Measurements from ENCODE around the gene SPATA20.

Gene SPATA20
- 14.4 to 26.6 (median 17.1) reads per million in 4 experiments for total RNA-seq

- DNase-seq: peak; percentile 75
Measured at GRCh38 chr17:50547035-50547735, at the start of gene SPATA20. SPATA20 (plus strand) TSS chr17:50547174; CDS start chr17:50547209, 35 bp downstream.

GRCh38 chr17:50498021-50498874, 48.7 kb upstream of the SPATA20 start:
- DNase-seq: no peak

GRCh38 chr17:50499270-50499669, 47.7 kb upstream of the SPATA20 start:
- no peak for DNase-seq

GRCh38 chr17:50499721-50500120, 47.3 kb upstream of the SPATA20 start:
- no peak for DNase-seq

- no peak for DNase-seq
Measured at GRCh38 chr17:50501054-50501453, 45.9 kb upstream of the SPATA20 start.

- DNase-seq: no peak
Measured at GRCh38 chr17:50502301-50502990, 44.5 kb upstream of the SPATA20 start.

- no peak for DNase-seq
Measured at GRCh38 chr17:50505591-50506130, 41.3 kb upstream of the SPATA20 start.

- no peak for DNase-seq
Measured at GRCh38 chr17:50506298-50506697, 40.7 kb upstream of the SPATA20 start.

- peak; percentile 81 for DNase-seq
Measured at GRCh38 chr17:50507871-50508572, 39.0 kb upstream of the SPATA20 start, which contains the start of gene MYCBPAP. MYCBPAP (plus strand) TSS chr17:50508439; CDS start chr17:50508675, 236 bp downstream.

GRCh38 chr17:50508573-50509460, 38.2 kb upstream of the SPATA20 start:
- DNase-seq: no peak

- no peak for DNase-seq
Measured at GRCh38 chr17:50511058-50511457, 35.9 kb upstream of the SPATA20 start.

- no peak for DNase-seq
Measured at GRCh38 chr17:50513495-50513894, 33.5 kb upstream of the SPATA20 start.

- DNase-seq: no peak
Measured at GRCh38 chr17:50514388-50514787, 32.6 kb upstream of the SPATA20 start.

- no peak for DNase-seq
Measured at GRCh38 chr17:50514936-50515702, 31.9 kb upstream of the SPATA20 start.

- DNase-seq: no peak
Measured at GRCh38 chr17:50517011-50517410, 30.0 kb upstream of the SPATA20 start.

GRCh38 chr17:50517504-50518383, 29.2 kb upstream of the SPATA20 start:
- no peak for DNase-seq

GRCh38 chr17:50518384-50519023, 28.5 kb upstream of the SPATA20 start:
- DNase-seq: no peak

- no peak for DNase-seq
Measured at GRCh38 chr17:50519141-50519834, 27.7 kb upstream of the SPATA20 start.
